ENCODE measurements around the gene TMEM86B.

TMEM86B gene

GRCh38 chr19:55199620-55200204 is 28.9 kb downstream of the TMEM86B start:
- Histone ChIP-seq H3K27me3 (ENCODE audit: control insufficient read depth, insufficient read depth, low read length) (peaks cover 30% of the 10 kb centered on the region), H3K36me3 (ENCODE audit: insufficient read depth, low read length) (no peaks in the 10 kb centered on the region), H3K4me1 (ENCODE audit: control insufficient read depth, insufficient read depth, low read length) (no peaks in the 10 kb centered on the region), H3K4me3 (ENCODE audit: low read length) (no peak overlapping the region), H3K4me2 (ENCODE audit: low read length) (no peak overlapping the region), H3K9ac (ENCODE audit: low read depth, low read length) (no peak overlapping the region), H3K9me3 (replicated peaks; ENCODE audit: low read length) (no peaks in the 10 kb centered on the region)

DNA sequence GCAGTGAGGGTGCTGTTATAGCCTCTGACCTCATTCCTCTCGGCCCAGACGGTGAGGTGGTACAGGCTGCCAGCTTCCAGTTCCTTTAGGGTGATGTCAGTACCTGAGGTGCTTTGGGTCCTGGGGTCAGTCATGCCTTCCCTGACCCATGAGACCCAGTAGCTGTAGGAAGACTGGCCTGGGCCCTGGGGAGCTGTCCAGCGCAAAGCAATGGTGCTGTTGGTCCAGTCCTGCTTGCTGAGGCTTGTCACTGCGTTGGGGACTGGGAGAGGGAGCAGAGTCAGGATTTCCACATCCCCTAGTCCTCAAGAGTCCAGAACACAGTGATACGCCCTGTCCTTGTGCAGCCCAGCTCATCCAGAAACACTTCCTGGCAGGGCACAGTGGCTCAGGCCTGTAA is 29.9 kb downstream of the TMEM86B start:
- Histone ChIP-seq H3K27me3 (ENCODE audit: control insufficient read depth, insufficient read depth, low read length) (peaks cover 29% of the 10 kb centered on the region), H3K4me1 (ENCODE audit: control insufficient read depth, insufficient read depth, low read length) (no peaks in the 10 kb centered on the region), H3K4me3 (ENCODE audit: low read length) (no peak overlapping the region), H3K9me3 (replicated peaks; ENCODE audit: low read length) (no peaks in the 10 kb centered on the region), H3K36me3 (ENCODE audit: insufficient read depth, low read length) (no peaks in the 10 kb centered on the region), H3K9ac (ENCODE audit: low read depth, low read length) (no peak overlapping the region), H3K4me2 (ENCODE audit: low read length) (no peak overlapping the region)

DNA sequence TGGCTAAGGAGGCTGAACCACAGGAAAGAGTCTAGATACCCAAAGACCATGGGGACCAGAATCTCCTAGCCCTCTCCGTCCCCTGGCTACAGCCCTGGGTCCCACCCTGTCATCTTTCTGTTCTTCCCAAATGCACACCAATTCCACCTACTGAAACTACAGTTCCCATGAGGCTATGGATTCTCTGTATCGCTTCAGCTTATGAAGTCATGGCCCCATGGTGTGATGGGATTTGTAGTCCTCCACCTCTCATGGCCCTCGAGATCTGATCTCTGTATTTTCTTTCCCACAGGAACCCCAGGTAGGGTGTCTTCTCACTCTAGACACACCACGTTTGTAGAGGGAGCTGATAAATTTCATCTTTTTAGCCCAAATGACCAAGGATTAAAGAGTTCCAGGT is 31.0 kb downstream of the TMEM86B start:
- no peak overlapping the region for H3K4me2 ChIP-seq (ENCODE audit: low read length)
- H3K9ac ChIP-seq (ENCODE audit: low read depth, low read length): no peak overlapping the region
- H3K9me3 ChIP-seq (replicated peaks; ENCODE audit: low read length): no peaks in the 10 kb centered on the region
- H3K4me1 ChIP-seq (ENCODE audit: control insufficient read depth, insufficient read depth, low read length): no peaks in the 10 kb centered on the region
- H3K36me3 ChIP-seq (ENCODE audit: insufficient read depth, low read length): no peaks in the 10 kb centered on the region
- peaks cover 30% of the 10 kb centered on the region for H3K27me3 ChIP-seq (ENCODE audit: control insufficient read depth, insufficient read depth, low read length)
- H3K4me3 ChIP-seq (ENCODE audit: low read length): no peak overlapping the region

DNA sequence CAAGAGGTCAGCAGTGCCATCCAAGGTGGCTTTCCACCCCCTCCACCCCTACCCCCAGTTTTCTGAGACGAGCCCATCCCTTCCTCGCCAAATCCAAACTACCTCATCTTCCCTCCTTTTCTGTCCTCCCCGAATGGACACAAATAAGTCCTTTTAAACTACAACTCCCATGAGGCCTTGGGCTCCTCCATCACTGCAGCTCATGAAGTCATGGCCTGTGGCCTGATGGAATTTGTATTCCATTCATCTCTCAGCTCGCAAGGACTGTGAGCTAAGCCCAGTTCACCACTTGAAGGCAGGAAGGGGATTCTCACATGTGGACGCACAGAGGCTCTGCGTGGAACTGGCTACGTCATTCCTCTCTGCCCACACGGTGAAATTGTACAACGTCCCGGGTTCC is 31.8 kb downstream of the TMEM86B start:
- Histone ChIP-seq H3K4me2 (ENCODE audit: low read length) (no peak overlapping the region), H3K4me3 (ENCODE audit: low read length) (no peak overlapping the region), H3K27me3 (ENCODE audit: control insufficient read depth, insufficient read depth, low read length) (peaks cover 27% of the 10 kb centered on the region)

GRCh38 chr19:55193481-55193880 is 35.1 kb downstream of the TMEM86B start:
- Histone ChIP-seq H3K4me3 (ENCODE audit: low read length) (no peak overlapping the region), H3K9me3 (replicated peaks; ENCODE audit: low read length) (no peaks in the 10 kb centered on the region), H3K9ac (ENCODE audit: low read depth, low read length) (no peak overlapping the region), H3K4me1 (ENCODE audit: control insufficient read depth, insufficient read depth, low read length) (peaks cover 4% of the 10 kb centered on the region), H3K27me3 (ENCODE audit: control insufficient read depth, insufficient read depth, low read length) (peaks cover 19% of the 10 kb centered on the region), H3K36me3 (ENCODE audit: insufficient read depth, low read length) (no peaks in the 10 kb centered on the region), H3K4me2 (ENCODE audit: low read length) (no peak overlapping the region)

More for the DNA sequence above, 31.8 kb downstream of the TMEM86B start:
- Histone ChIP-seq H3K36me3 (ENCODE audit: insufficient read depth, low read length) (no peaks in the 10 kb centered on the region), H3K9ac (ENCODE audit: low read depth, low read length) (no peak overlapping the region), H3K9me3 (replicated peaks; ENCODE audit: low read length) (no peaks in the 10 kb centered on the region), H3K4me1 (ENCODE audit: control insufficient read depth, insufficient read depth, low read length) (no peaks in the 10 kb centered on the region)

DNA sequence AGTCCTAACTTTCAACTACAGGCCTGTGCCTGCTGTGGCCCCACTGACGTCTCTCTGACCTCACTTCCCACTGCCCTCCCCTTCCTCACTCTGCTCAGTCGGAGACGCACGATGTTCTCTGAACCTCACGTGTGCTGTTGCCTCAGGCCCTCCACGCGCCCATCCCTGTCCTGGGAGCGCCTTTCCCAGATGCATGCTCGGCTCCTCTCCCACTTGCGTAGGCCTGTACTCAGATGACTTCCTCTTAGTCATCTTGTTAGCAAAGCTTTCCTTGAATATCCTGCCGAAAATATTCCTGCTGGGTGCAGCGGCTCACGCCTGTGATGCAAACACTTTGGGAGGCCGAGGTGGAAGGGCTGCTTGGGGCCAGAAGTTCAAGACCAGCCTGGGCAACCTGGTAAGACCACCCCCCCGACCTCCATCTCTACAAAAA is 39.1 kb downstream of the TMEM86B start:
- Histone ChIP-seq H3K27me3 (ENCODE audit: control insufficient read depth, insufficient read depth, low read length) (peaks cover 25% of the 10 kb centered on the region), H3K36me3 (ENCODE audit: insufficient read depth, low read length) (no peaks in the 10 kb centered on the region), H3K9me3 (replicated peaks; ENCODE audit: low read length) (no peaks in the 10 kb centered on the region), H3K4me1 (ENCODE audit: control insufficient read depth, insufficient read depth, low read length) (peaks cover 4% of the 10 kb centered on the region), H3K4me3 (ENCODE audit: low read length) (no peak overlapping the region), H3K4me2 (ENCODE audit: low read length) (no peak overlapping the region), H3K9ac (ENCODE audit: low read depth, low read length) (no peak overlapping the region)

- Histone ChIP-seq H3K27me3 (ENCODE audit: control insufficient read depth, insufficient read depth, low read length) (peaks cover 22% of the 10 kb centered on the region), H3K4me1 (ENCODE audit: control insufficient read depth, insufficient read depth, low read length) (peaks cover 4% of the 10 kb centered on the region), H3K4me3 (ENCODE audit: low read length) (no peak overlapping the region), H3K4me2 (ENCODE audit: low read length) (no peak overlapping the region), H3K9ac (ENCODE audit: low read depth, low read length) (no peak overlapping the region), H3K9me3 (replicated peaks; ENCODE audit: low read length) (no peaks in the 10 kb centered on the region), H3K36me3 (ENCODE audit: insufficient read depth, low read length) (no peaks in the 10 kb centered on the region)
These were observed 39.9 kb downstream of the TMEM86B start for GRCh38 chr19:55188625-55189024.

GRCh38 chr19:55186080-55186479 is 42.5 kb downstream of the TMEM86B start:
- Histone ChIP-seq H3K4me2 (ENCODE audit: low read length) (no peak overlapping the region), H3K4me3 (ENCODE audit: low read length) (no peak overlapping the region), H3K9me3 (replicated peaks; ENCODE audit: low read length) (no peaks in the 10 kb centered on the region), H3K36me3 (ENCODE audit: insufficient read depth, low read length) (no peaks in the 10 kb centered on the region), H3K4me1 (ENCODE audit: control insufficient read depth, insufficient read depth, low read length) (peaks cover 4% of the 10 kb centered on the region), H3K27me3 (ENCODE audit: control insufficient read depth, insufficient read depth, low read length) (peaks cover 31% of the 10 kb centered on the region), H3K9ac (ENCODE audit: low read depth, low read length) (no peak overlapping the region)

DNA sequence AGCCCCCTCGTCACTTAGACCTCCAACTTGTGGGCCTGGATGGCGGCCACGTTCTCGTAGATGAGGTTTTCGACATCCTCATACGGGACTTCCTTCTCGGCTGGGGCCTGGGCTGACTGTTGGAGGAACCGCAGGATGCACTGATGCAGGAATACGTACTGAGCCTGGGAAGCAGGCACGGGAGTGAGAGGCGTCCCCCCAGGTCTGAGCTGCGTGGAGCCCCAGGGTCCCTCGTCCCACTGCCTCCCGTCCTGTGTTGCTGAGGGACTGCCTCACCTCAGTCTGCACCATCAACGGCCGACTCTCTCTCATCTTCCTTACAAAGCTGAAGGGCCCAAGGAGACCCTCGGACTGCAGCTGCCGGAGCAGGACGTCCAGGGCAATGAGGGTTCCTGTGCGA is 46.8 kb downstream of the TMEM86B start:
- H3K4me3 ChIP-seq (ENCODE audit: low read length): no peak overlapping the region

DNA sequence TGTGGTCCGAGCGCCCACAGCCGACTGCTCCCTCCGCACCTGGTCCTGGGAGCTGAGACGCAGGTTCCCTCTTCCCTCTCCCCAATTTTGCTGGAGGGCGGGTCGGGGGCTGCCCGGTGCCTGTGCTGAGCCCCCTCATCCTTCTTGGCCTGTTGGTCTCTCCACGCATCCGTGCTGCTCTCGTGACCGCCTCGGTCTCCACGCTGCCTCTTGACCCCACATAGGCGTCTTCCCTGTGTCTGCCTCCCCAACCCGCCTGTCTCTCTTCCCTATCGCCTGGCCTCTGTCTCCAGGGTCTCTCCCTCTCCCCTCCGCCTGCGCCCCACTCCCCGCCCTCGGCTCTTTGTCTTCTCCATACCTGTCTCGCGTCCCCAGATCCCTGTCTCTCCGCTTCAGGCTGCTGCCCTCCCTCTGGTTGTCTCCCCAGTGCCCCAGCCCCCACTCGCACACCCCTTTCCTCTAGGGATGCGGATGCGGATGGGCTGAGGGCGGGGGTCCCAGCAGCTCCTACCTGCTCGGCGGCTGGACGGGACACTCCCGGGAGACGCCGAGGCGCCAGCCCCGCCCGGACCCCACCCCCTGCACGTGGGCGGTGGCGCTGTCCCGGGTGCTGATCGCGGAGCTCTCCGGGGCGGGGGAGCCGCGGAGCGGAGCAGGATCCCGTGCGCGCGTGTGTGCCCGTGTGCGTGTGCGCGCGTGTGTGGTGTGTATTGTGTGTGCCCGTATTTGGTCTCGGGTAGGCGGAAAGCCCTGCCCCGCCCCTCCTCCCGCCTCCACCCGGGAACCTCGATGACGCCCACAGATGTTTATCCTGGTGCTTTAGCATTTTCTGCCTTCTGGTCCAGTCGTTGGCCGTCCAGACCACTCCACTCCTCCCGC is 48.7 kb downstream of the TMEM86B start, which contains the start of gene SYT5:
Gene SYT5, minus strand, starts transcription at position 684 of the 879 bp plus-strand sequence. CDS start 1,248 bp downstream, outside the sequence.
- H3K36me3 ChIP-seq (ENCODE audit: insufficient read depth, low read length): no peaks in the 10 kb centered on the region
- peaks cover 59% of the 10 kb centered on the region for H3K27me3 ChIP-seq (ENCODE audit: control insufficient read depth, insufficient read depth, low read length)
- H3K4me2 ChIP-seq (ENCODE audit: low read length): peak within 1 kb of the TSS; percentile 76
- no peak within 1 kb of the TSS for H3K9ac ChIP-seq (ENCODE audit: low read depth, low read length)
- H3K4me3 ChIP-seq (ENCODE audit: low read length): peak within 1 kb of the TSS; percentile 56
- peaks cover 10% of the 10 kb centered on the region for H3K4me1 ChIP-seq (ENCODE audit: control insufficient read depth, insufficient read depth, low read length)
- H3K9me3 ChIP-seq (replicated peaks; ENCODE audit: low read length): no peaks in the 10 kb centered on the region

More for the DNA sequence above, 46.8 kb downstream of the TMEM86B start:
- Histone ChIP-seq H3K9ac (ENCODE audit: low read depth, low read length) (no peak overlapping the region), H3K27me3 (ENCODE audit: control insufficient read depth, insufficient read depth, low read length) (peaks cover 49% of the 10 kb centered on the region), H3K36me3 (ENCODE audit: insufficient read depth, low read length) (no peaks in the 10 kb centered on the region), H3K4me2 (ENCODE audit: low read length) (no peak overlapping the region), H3K9me3 (replicated peaks; ENCODE audit: low read length) (no peaks in the 10 kb centered on the region), H3K4me1 (ENCODE audit: control insufficient read depth, insufficient read depth, low read length) (peaks cover 10% of the 10 kb centered on the region)

GRCh38 chr19:55178781-55179599 is 49.6 kb downstream of the TMEM86B start:
- Histone ChIP-seq H3K4me3 (ENCODE audit: low read length) (peak overlapping the region; percentile 56), H3K9ac (ENCODE audit: low read depth, low read length) (no peak overlapping the region), H3K36me3 (ENCODE audit: insufficient read depth, low read length) (no peaks in the 10 kb centered on the region), H3K4me1 (ENCODE audit: control insufficient read depth, insufficient read depth, low read length) (peaks cover 10% of the 10 kb centered on the region), H3K4me2 (ENCODE audit: low read length) (peak overlapping the region; percentile 76), H3K27me3 (ENCODE audit: control insufficient read depth, insufficient read depth, low read length) (peaks cover 65% of the 10 kb centered on the region), H3K9me3 (replicated peaks; ENCODE audit: low read length) (no peaks in the 10 kb centered on the region)
